IMR-90 (cell line): ENCODE measurements around the gene SARDH. TPM values are rescaled to one million over a fixed set of nuclear protein-coding genes. Genes with fewer than 3 reads are reported as not detected.

Experiments
- ATAC-seq: fragments of 200-7000 bp; cut with Tn5 transposase; 2 replicates; pipeline ENCODE4 v1.9.1; 2020; ENCODE audit warnings: low read depth, mild to moderate bottlenecking, moderate library complexity
- BruUV-seq: library from RNA; stranded (reverse); fragments of 400-500 nt; replicated peaks from 2 replicates; lab custom pipeline; 2021; lab: Mats Ljungman, UMichigan
- CTCF ChIA-PET: fragments of 300-600 bp; formaldehyde crosslinking; extraction: SDS; loops from one replicate; lab custom pipeline; 2021; ENCODE audit warnings: antibody characterized with exemption; lab: Yijun Ruan, JAX
- POLR2A ChIA-PET: fragments of 300-600 bp; sonication (Branson Sonifier 250); formaldehyde crosslinking; loops from one replicate; lab custom pipeline; 2022; ENCODE audit warnings: antibody characterized with exemption; ENCODE audit not compliant: unreplicated experiment; lab: Charles Lee
- DNase-seq: peaks from one replicate; pipeline ENCODE4 v3.0.0; 2013
- H2AFZ ChIP-seq: replicated peaks from 2 replicates; pipeline ENCODE3; 2013; ENCODE audit warnings: low read length, mild to moderate bottlenecking; ENCODE audit not compliant: poor library complexity
- H2AK5ac ChIP-seq: 2 replicates; pipeline ENCODE4 v1.6.1; 2013; ENCODE audit warnings: low read depth, low read length, inconsistent platforms
- H2AK9ac ChIP-seq: replicated peaks from 2 replicates; pipeline ENCODE3; 2013; ENCODE audit warnings: mild to moderate bottlenecking, low read depth, low read length, moderate library complexity; ENCODE audit not compliant: poor library complexity
- H2BK120ac ChIP-seq: 2 replicates; pipeline ENCODE4 v1.6.1; 2013; ENCODE audit warnings: low read depth, low read length, inconsistent platforms
- H2BK15ac ChIP-seq: 3 replicates; pipeline ENCODE4 v1.6.1; 2013; ENCODE audit warnings: low read depth, low read length, inconsistent platforms
- H2BK20ac ChIP-seq: 2 replicates; pipeline ENCODE4 v1.6.1; 2013; ENCODE audit warnings: low read depth, mild to moderate bottlenecking, inconsistent platforms, low read length, moderate library complexity
- H2BK5ac ChIP-seq: 2 replicates; pipeline ENCODE4 v1.6.1; 2013; ENCODE audit warnings: mild to moderate bottlenecking, low read depth, low read length, inconsistent platforms; ENCODE audit not compliant: poor library complexity, severe bottlenecking
- H3K14ac ChIP-seq: replicated peaks from 2 replicates; pipeline ENCODE4 v1.6.1; 2013; ENCODE audit warnings: low read depth, low read length, inconsistent platforms
- H3K18ac ChIP-seq: 2 replicates; pipeline ENCODE4 v1.6.1; 2013; ENCODE audit warnings: low read depth, low read length, control low read depth
- H3K23ac ChIP-seq: 2 replicates; pipeline ENCODE4 v1.6.1; 2013; ENCODE audit warnings: low read depth, low read length, inconsistent platforms
- H3K27ac ChIP-seq: 2 replicates; pipeline ENCODE4 v1.5.1; 2013; ENCODE audit warnings: mild to moderate bottlenecking, control low read depth, low read length; ENCODE audit not compliant: insufficient read depth
- H3K27me3 ChIP-seq: 2 replicates; pipeline ENCODE4 v1.6.1; 2013; ENCODE audit warnings: low read length; ENCODE audit not compliant: control insufficient read depth, insufficient read depth
- H3K36me3 ChIP-seq: 2 replicates; pipeline ENCODE4 v1.6.1; 2013; ENCODE audit warnings: low read length, mixed read lengths; ENCODE audit not compliant: control insufficient read depth, insufficient read depth
- H3K4ac ChIP-seq: 2 replicates; pipeline ENCODE4 v1.6.1; 2013; ENCODE audit warnings: low read depth, low read length, inconsistent platforms
- H3K4me1 ChIP-seq: 2 replicates; pipeline ENCODE4 v1.6.1; 2013; ENCODE audit warnings: low read length, mixed read lengths; ENCODE audit not compliant: control insufficient read depth, insufficient read depth
- H3K4me2 ChIP-seq: 2 replicates; pipeline ENCODE4 v1.6.1; 2013; ENCODE audit warnings: low read depth, mild to moderate bottlenecking, control low read depth, low read length, moderate library complexity
- H3K4me3 ChIP-seq: 2 replicates; pipeline ENCODE4 v1.5.1; 2013; ENCODE audit warnings: low read depth, mild to moderate bottlenecking, control low read depth, low read length, moderate library complexity; ENCODE audit not compliant: insufficient read depth
- H3K56ac ChIP-seq: 2 replicates; pipeline ENCODE4 v1.6.1; 2013; ENCODE audit warnings: low read length, inconsistent platforms; ENCODE audit not compliant: insufficient read depth; ENCODE audit errors: extremely low read depth
- H3K79me1 ChIP-seq, 2 experiments: 2 replicates each; pipeline ENCODE4 v1.6.1; 2013; ENCODE audit warnings: low read length in 2 of 2, inconsistent platforms in 1 of 2, low read depth in 1 of 2
- H3K9ac ChIP-seq: 2 replicates; pipeline ENCODE4 v1.6.1; 2013; ENCODE audit warnings: low read depth, low read length, control low read depth
- H3K9me1 ChIP-seq: 2 replicates; pipeline ENCODE4 v1.6.1; 2013; ENCODE audit warnings: low read length, inconsistent platforms; ENCODE audit not compliant: insufficient read depth
- H3K9me3 ChIP-seq: 2 replicates; pipeline ENCODE4 v1.6.1; 2013; ENCODE audit warnings: low read length; ENCODE audit not compliant: control insufficient read depth, insufficient read depth
- H4K20me1 ChIP-seq: 2 replicates; pipeline ENCODE4 v1.6.1; 2013; ENCODE audit warnings: low read length, inconsistent platforms; ENCODE audit not compliant: insufficient read depth
- H4K5ac ChIP-seq: 2 replicates; pipeline ENCODE4 v1.6.1; 2013; ENCODE audit warnings: mild to moderate bottlenecking, low read depth, low read length, control low read depth
- H4K8ac ChIP-seq, 2 experiments: 2 replicates each; pipeline ENCODE4 v1.6.1; 2013; ENCODE audit warnings: low read depth in 2 of 2, low read length in 2 of 2, control low read depth in 1 of 2, inconsistent platforms in 1 of 2
- H4K91ac ChIP-seq: 2 replicates; pipeline ENCODE4 v1.6.1; 2013; ENCODE audit warnings: low read depth, low read length, inconsistent platforms; ENCODE audit not compliant: insufficient read depth
- CEBPB ChIP-seq: IDR thresholded peaks from 2 replicates; pipeline ENCODE4 v1.6.1; 2012; ENCODE audit warnings: low read depth, low read length, improper control_type of control experiment
- MAFK ChIP-seq: IDR thresholded peaks from 2 replicates; pipeline ENCODE4 v1.6.1; 2012; ENCODE audit warnings: low read depth, low read length, improper control_type of control experiment
- MXI1 ChIP-seq: IDR thresholded peaks from 2 replicates; pipeline ENCODE4 v1.6.1; 2012; ENCODE audit warnings: low read depth, mild to moderate bottlenecking, low read length, moderate library complexity, borderline replicate concordance
- NFE2L2 ChIP-seq: fragments of 150-350 bp; IDR thresholded peaks from 2 replicates; pipeline ENCODE4 v1.6.1; 2016; ENCODE audit warnings: low read depth, mild to moderate bottlenecking, low read length
- POLR2A ChIP-seq: IDR thresholded peaks from 2 replicates; pipeline ENCODE4 v1.6.1; 2012; ENCODE audit warnings: mild to moderate bottlenecking, low read depth, low read length
- RAD21 ChIP-seq: IDR thresholded peaks from 2 replicates; pipeline ENCODE4 v1.6.1; 2012; ENCODE audit warnings: low read length, improper control_type of control experiment
- RCOR1 ChIP-seq: IDR thresholded peaks from 2 replicates; pipeline ENCODE4 v1.6.1; 2012; ENCODE audit warnings: mild to moderate bottlenecking, low read length, improper control_type of control experiment; ENCODE audit not compliant: insufficient replicate concordance
- RFX5 ChIP-seq: IDR thresholded peaks from 2 replicates; pipeline ENCODE4 v1.8.0; 2012; ENCODE audit warnings: low read depth, mild to moderate bottlenecking, low read length, moderate library complexity
- WGBS, 2 experiments: methylation state at CpG; one replicate each; pipeline versions ENCODE4 v1.1.5 to v1.1.7; 2013; ENCODE audit warnings: missing lambda C conversion rate in 2 of 2; ENCODE audit not compliant: insufficient read length in 1 of 2; ENCODE audit errors: extremely low coverage in 2 of 2; 5-methylcytosine and 5-hydroxymethylcytosine counted together
- dilution Hi-C: fragments of 300-500 bp; cut with HindIII; formaldehyde crosslinking; loops from one replicate; pipeline ENCODE4 v1.14.3; 2018; ENCODE audit warnings: low sequenced_read_pairs; ENCODE audit not compliant: unreplicated experiment
- in situ Hi-C: fragments of 300-500 bp; cut with MboI; formaldehyde crosslinking; loops from 3 replicates; pipeline ENCODE4 v1.14.3; 2019; ENCODE audit warnings: low sequenced_read_pairs, inconsistent platforms, mixed read lengths
- intact Hi-C: fragments of 100-400 bp; cut with micrococcal nuclease; formaldehyde crosslinking; loops from 2 replicates; pipeline ENCODE4 v1.10.0; 2022
- polyA plus RNA-seq, 3 experiments: library from polyadenylated mRNA; depleted of rRNA; stranded (reverse); fragments of >200 nt; gene quantifications; 2 replicates each; pipeline ENCODE4 v1.2.3, GENCODE V29; 2012; ENCODE audit warnings: low replicate concordance in 1 of 3
- total RNA-seq: library from RNA; depleted of rRNA; stranded (reverse); fragments of >200 nt; gene quantifications from 2 replicates; pipeline ENCODE4 v1.2.3, GENCODE V29; 2012

SARDH gene
- total and polyA plus RNA-seq, 2 of the 4 experiments (the other 2 are of a cell fraction): 5.0 to 7.5 TPM

GRCh38 chr9:133616643-133617405 lies 121.3 kb downstream of the SARDH start:
- ChIA-PET POLR2A (no interaction called here), CTCF (no interaction called here)
- BruUV-seq: no TSS peak

More at GRCh38 chr9:133616643-133617405, 121.3 kb downstream of the SARDH start:
- Histone ChIP-seq H4K20me1 (no peaks in the 10 kb centered on the region), H2BK120ac (no peak overlapping the region), H3K9me3 (no peaks in the 10 kb centered on the region), H3K18ac (no peak overlapping the region), H3K56ac (no peak overlapping the region), H4K8ac (no peak overlapping the region), H4K5ac (no peak overlapping the region), H3K9me1 (no peaks in the 10 kb centered on the region), H2BK20ac (no peak overlapping the region), H3K4me1 (no peaks in the 10 kb centered on the region), H3K4me3 (no peak overlapping the region), H3K4me2 (no peak overlapping the region), H3K14ac (no peak overlapping the region), H3K27me3 (peaks cover 56% of the 10 kb centered on the region), H3K9ac (no peak overlapping the region), H2AK5ac (no peak overlapping the region), H3K36me3 (no peaks in the 10 kb centered on the region), H2AK9ac (no peak overlapping the region), H4K91ac (no peak overlapping the region), H3K79me1 (no peaks in the 10 kb centered on the region), H3K27ac (no peak overlapping the region), H3K23ac (no peak overlapping the region), H2BK5ac (no peak overlapping the region), H2AFZ (no peak overlapping the region), H2BK15ac (no peak overlapping the region), H3K4ac (no peak overlapping the region)
- dilution Hi-C loops: no loop called here
- DNase-seq: no peak
- in situ Hi-C loops: no loop called here
- intact Hi-C loops: no loop called here
- ATAC-seq: no peak
- WGBS, 2 experiments: no CpG with 5 or more reads among the region's 13 CpGs
- TF ChIP-seq CEBPB (no peak), MAFK (no peak), MXI1 (no peak), RFX5 (no peak), NFE2L2 (no peak), RAD21 (no peak), POLR2A (no peak), RCOR1 (no peak)
